Fibroblast of the aortic adventitia (primary cell): ENCODE measurements around the gene HYDIN. TPM values are rescaled to one million over a fixed set of nuclear protein-coding genes. Genes with fewer than 3 reads are reported as not detected.

Experiments
- DNase-seq: peaks from one replicate; pipeline ENCODE4 v3.0.0-alpha.2; 2010; ENCODE audit warnings: low read depth
- H3K4me3 ChIP-seq: 2 replicates; pipeline ENCODE4 v1.5.1; 2011; ENCODE audit warnings: low read depth, mild to moderate bottlenecking, control low read depth, low read length, moderate library complexity
- total RNA-seq: library from RNA; depleted of rRNA; stranded (reverse); fragments of >200 nt; gene quantifications from 2 replicates; pipeline ENCODE4 v1.2.3, GENCODE V29; 2012; ENCODE audit warnings: low replicate concordance
- TF ChIP-seq, protein P1 (sequence below): IDR thresholded peaks from 2 replicates; pipeline ENCODE4 v1.5.1; 2011; ENCODE audit warnings: mild to moderate bottlenecking, low read length, control low read depth, inconsistent platforms; ENCODE audit not compliant: insufficient read depth

HYDIN gene
- total RNA-seq, 1 donor = 1.5 TPM

DNA sequence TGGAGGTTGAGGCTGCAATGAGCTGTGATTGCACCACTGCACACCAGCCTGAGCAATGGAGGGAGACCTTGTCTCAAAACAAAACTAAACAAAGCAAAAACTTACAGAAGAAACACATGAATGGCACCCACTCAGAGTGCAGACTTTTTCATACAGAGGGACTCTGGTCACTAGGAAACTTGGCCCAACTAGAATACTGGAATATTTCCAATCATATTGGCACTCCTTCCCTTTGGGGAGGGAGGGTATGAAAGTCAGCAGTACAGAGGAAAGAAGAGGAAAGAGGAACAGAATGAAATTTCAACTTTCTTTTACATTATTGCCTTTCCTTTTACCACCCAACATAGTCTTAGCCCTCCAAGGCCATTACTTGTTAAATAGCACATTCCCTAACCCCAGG is 30.5 kb upstream of the HYDIN start:
- no peak for DNase-seq
- TF ChIP-seq, protein P1, sequence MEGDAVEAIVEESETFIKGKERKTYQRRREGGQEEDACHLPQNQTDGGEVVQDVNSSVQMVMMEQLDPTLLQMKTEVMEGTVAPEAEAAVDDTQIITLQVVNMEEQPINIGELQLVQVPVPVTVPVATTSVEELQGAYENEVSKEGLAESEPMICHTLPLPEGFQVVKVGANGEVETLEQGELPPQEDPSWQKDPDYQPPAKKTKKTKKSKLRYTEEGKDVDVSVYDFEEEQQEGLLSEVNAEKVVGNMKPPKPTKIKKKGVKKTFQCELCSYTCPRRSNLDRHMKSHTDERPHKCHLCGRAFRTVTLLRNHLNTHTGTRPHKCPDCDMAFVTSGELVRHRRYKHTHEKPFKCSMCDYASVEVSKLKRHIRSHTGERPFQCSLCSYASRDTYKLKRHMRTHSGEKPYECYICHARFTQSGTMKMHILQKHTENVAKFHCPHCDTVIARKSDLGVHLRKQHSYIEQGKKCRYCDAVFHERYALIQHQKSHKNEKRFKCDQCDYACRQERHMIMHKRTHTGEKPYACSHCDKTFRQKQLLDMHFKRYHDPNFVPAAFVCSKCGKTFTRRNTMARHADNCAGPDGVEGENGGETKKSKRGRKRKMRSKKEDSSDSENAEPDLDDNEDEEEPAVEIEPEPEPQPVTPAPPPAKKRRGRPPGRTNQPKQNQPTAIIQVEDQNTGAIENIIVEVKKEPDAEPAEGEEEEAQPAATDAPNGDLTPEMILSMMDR = no peak
- no peak overlapping the region for H3K4me3 ChIP-seq

DNA sequence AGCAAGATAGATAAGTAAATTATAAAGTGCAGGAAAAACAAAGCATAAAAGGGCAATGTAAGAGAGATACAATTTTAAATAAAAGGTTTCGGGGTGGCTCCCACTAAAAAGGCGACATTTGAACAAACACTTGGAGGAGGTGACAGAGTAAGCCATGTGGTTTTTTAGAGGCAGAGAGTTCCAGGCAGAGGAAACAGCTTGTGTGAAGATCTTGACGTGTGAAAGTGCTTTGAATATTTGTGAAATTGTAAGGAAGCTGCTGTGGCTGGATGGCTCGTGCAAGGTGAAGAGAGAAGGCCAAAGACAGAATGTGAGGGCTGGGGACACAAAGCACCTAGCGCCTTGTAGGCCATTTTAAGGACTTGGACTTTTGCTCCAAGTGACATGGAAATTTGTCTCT is 28.6 kb upstream of the HYDIN start:
- TF ChIP-seq, protein P1 = no peak
- no peak for DNase-seq
- no peak overlapping the region for H3K4me3 ChIP-seq

DNA sequence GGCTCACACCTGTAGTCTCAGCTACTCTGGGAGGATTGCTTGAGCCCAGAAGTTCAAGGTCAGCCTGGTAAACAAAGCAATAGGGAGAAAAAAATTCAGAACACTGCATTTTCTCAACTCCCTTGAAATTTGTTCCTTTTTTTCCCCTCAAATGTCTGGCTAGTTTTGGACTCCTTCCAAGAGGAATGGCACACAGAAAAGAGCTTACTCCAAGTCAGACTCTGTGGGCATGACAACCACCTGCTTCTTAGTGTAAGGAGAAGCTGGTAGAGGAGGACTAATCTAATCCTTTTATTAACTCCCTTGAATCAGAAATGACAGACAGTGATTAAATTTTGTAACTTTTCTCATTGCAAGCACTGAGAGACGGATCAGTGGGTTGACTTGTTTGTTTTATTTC is 27.9 kb upstream of the HYDIN start:
- TF ChIP-seq, protein P1 = no peak
- DNase-seq = no peak
- no peak overlapping the region for H3K4me3 ChIP-seq

DNA sequence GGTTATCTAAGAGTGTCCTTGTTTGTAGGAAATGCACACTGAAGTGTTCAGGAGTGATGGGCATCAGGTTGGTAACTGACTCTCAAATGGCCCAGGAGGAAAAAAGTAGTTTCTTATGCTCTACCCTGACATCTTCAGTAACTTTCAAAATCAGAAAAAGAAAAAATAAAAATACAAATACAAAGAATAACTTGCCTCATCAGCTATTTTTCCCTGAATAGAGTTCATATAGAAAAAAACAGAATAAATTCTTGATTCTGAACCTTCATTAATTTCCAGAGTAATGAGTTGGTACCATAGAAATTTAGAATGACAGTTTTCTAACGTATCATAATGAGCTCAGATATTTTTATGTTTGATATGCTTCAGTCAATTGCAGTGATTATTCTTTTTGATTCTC is 27.2 kb upstream of the HYDIN start:
- H3K4me3 ChIP-seq = no peak overlapping the region
- DNase-seq = no peak
- TF ChIP-seq, protein P1 = no peak

DNA sequence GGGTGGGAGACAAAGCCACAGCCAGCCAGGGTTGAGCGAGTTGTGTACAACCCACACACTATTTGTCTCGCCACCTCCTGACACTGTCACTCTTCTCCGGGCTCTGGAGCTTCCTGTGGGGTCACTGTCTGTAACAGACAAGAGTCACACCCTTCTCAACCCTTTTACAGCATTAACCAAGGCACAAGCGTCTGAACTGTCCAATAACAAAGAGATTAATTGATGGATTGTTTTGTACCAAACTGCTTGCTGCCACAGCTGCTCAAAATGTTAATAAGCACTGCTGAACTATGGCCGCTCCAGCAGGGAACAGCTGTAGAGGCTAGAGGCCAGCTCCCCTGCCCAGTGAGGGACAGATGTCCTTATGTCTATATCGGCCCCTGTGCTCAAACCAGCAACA is 25.2 kb upstream of the HYDIN start:
- no peak overlapping the region for H3K4me3 ChIP-seq
- TF ChIP-seq, protein P1 = no peak
- no peak for DNase-seq

DNA sequence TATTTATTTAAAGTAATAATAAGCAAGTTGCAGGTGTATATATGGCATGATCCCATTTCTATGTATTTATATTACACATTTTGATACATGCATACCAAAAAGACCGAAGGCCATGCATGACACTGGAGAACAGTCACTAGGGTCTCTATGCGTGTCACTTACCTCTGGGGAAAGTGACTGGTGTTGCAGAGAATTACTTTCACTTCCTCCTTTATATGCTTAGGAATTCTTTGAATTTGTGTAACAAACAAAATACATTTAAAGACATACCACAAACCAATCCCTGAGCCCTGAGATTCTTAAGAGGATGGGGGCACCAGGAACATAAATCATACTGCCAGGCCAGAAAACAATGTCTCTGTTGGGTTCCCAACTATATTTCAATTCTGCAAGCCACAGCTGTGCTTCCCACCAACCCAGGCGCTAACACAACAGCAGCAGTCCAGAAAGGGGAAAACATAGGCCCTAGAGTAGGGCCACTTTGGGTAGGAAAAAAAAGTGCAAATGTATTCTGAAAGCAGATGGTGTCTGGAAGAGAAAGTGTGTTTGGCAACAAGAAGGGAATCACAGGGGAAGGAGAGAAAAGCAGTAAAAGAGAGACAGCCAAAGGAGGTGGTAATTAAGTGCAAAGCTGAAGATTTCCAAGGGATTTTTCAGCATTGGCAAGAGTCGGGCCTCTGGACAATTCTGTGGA is 24.5 kb upstream of the HYDIN start:
- no peak for DNase-seq
- TF ChIP-seq, protein P1 = no peak
- H3K4me3 ChIP-seq = no peak overlapping the region
